Parathyroid adenoma (tissue), 2 donors: ENCODE data around the gene RDH5.

Experiments
- H2AFZ ChIP-seq: fragments of 300-600 bp; sonication (generic); one replicate; pipeline ENCODE4 v1.7.0; 2017; ENCODE audit warnings: antibody characterized with exemption, mild to moderate bottlenecking
- H3K27ac ChIP-seq: fragments of 300-600 bp; sonication (generic); one replicate; pipeline ENCODE4 v1.7.0; 2017
- H3K27me3 ChIP-seq: fragments of 300-600 bp; sonication (generic); one replicate; pipeline ENCODE4 v1.7.0; 2017; ENCODE audit warnings: low read length; ENCODE audit not compliant: control insufficient read depth, insufficient read depth
- H3K36me3 ChIP-seq: fragments of 300-600 bp; sonication (generic); one replicate; pipeline ENCODE4 v1.7.0; 2017; ENCODE audit warnings: low read length; ENCODE audit not compliant: control insufficient read depth, insufficient read depth
- H3K4me1 ChIP-seq: fragments of 300-600 bp; sonication (generic); one replicate; pipeline ENCODE4 v1.7.0; 2017; ENCODE audit warnings: control low read depth
- H3K4me2 ChIP-seq: fragments of 300-600 bp; sonication (generic); one replicate; pipeline ENCODE4 v1.7.0; 2017; ENCODE audit warnings: low read length
- H3K4me3 ChIP-seq: fragments of 300-600 bp; sonication (generic); one replicate; pipeline ENCODE4 v1.7.0; 2017; ENCODE audit warnings: low read depth, low read length
- H3K79me2 ChIP-seq: fragments of 300-600 bp; sonication (generic); one replicate; pipeline ENCODE4 v1.7.0; 2017; ENCODE audit warnings: control low read depth
- H3K9ac ChIP-seq: fragments of 300-600 bp; sonication (generic); one replicate; pipeline ENCODE4 v1.7.0; 2017; ENCODE audit warnings: mild to moderate bottlenecking
- H3K9me3 ChIP-seq: fragments of 300-600 bp; sonication (generic); one replicate; pipeline ENCODE4 v1.7.0; 2017; ENCODE audit warnings: low read length; ENCODE audit not compliant: control insufficient read depth
- TF ChIP-seq, protein P1 (sequence below): fragments of 300-600 bp; sonication (generic); IDR thresholded peaks from one replicate; pipeline ENCODE4 v1.7.0; 2017; ENCODE audit warnings: antibody characterized with exemption, mild to moderate bottlenecking
- donor health status: primary hyperparathyroidism.

RDH5 gene

DNA sequence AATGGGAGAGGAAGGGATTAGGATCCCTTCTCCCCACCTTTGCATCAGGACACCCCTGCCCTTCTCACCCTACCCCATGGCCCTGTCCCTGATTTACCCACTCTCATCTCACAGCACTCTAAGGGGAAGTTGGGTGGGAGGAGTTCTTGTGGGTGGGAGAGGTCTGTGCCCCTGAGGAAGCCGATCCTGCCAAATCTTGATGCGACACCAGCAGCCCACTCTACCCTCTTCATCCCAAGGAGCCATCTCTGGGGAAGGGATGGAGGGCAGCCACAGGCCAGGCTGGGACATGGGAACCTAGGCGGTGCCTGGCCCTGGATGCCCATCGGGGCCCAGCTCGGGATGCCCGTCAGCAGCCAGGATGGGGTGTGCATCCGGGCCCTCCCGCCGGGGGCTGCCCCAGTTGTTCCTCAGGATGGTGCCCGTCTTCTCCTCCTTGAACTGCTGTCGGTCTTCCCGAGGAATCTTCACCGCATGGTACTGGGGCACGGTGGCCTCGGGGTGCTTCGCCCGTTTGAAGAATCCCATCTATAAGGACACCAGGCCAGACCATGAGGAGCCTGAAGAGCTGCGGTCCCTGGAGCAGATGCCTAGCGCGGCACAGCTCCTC, 35.3 kb upstream of the RDH5 start:
- no peaks in the 10 kb centered on the region for H3K36me3 ChIP-seq
- peaks cover 7% of the 10 kb centered on the region for H3K4me1 ChIP-seq
- TF ChIP-seq, protein P1, sequence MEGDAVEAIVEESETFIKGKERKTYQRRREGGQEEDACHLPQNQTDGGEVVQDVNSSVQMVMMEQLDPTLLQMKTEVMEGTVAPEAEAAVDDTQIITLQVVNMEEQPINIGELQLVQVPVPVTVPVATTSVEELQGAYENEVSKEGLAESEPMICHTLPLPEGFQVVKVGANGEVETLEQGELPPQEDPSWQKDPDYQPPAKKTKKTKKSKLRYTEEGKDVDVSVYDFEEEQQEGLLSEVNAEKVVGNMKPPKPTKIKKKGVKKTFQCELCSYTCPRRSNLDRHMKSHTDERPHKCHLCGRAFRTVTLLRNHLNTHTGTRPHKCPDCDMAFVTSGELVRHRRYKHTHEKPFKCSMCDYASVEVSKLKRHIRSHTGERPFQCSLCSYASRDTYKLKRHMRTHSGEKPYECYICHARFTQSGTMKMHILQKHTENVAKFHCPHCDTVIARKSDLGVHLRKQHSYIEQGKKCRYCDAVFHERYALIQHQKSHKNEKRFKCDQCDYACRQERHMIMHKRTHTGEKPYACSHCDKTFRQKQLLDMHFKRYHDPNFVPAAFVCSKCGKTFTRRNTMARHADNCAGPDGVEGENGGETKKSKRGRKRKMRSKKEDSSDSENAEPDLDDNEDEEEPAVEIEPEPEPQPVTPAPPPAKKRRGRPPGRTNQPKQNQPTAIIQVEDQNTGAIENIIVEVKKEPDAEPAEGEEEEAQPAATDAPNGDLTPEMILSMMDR: no peak
- no peaks in the 10 kb centered on the region for H3K79me2 ChIP-seq
- H3K4me3 ChIP-seq: no peak overlapping the region
- no peak overlapping the region for H2AFZ ChIP-seq
- H3K4me2 ChIP-seq: no peak overlapping the region
- no peaks in the 10 kb centered on the region for H3K27me3 ChIP-seq
- no peaks in the 10 kb centered on the region for H3K9me3 ChIP-seq
- H3K27ac ChIP-seq: no peak overlapping the region
- H3K9ac ChIP-seq: no peak overlapping the region

DNA sequence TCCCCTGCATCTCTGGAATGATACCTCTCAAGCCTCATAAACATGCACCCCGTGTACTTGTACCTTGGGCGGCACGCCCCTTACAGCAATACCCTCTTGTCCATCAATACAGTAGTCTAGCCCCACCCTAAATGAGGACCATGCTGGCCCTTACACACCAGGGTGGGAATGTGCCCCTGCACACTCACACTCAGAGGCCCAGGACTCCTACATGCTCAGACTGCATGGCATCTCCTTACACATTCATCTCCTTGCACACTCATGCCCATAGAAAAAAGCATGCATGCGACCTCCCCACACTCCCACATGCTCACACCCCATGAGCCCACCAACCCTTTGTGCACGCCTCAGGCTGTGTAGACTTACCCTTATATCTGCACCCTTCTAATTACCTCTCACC, 34.5 kb upstream of the RDH5 start:
- peaks cover 7% of the 10 kb centered on the region for H3K4me1 ChIP-seq
- TF ChIP-seq, protein P1: no peak
- H3K9me3 ChIP-seq: no peaks in the 10 kb centered on the region
- H3K79me2 ChIP-seq: no peaks in the 10 kb centered on the region
- no peak overlapping the region for H3K9ac ChIP-seq
- H3K27ac ChIP-seq: no peak overlapping the region
- no peaks in the 10 kb centered on the region for H3K27me3 ChIP-seq
- no peak overlapping the region for H3K4me3 ChIP-seq
- no peak overlapping the region for H3K4me2 ChIP-seq
- H2AFZ ChIP-seq: no peak overlapping the region
- H3K36me3 ChIP-seq: no peaks in the 10 kb centered on the region

DNA sequence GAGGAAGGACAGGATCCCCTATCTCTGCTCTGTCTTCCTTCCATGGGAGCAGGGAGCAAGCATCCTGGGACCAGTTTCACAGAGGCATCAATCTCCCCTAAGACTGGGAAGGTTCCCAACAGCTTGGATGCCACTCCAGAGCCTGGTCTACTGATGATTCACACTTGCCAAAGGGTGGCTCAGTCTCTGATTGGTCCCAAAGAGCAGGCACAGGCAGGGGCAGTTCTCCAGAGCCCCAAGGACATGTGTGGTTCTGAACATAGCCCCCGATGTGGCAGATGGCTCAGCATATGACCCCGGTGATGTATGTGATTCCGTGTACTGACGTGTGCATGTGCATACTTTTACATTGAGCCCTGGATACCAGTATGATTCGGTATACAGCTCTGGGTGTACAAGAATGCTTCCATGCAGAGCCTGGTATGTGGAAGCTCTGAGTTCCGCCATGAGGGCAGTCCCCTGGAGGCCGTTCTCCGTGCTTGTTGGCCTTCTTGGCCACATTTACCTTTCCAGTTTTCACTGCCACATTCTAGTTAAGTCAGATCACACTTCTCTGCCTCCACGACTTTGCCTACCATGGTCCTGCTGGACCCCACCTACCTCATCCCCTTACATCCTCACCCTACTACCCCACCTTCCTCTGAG, 33.7 kb upstream of the RDH5 start:
- no peaks in the 10 kb centered on the region for H3K9me3 ChIP-seq
- H3K4me2 ChIP-seq: no peak overlapping the region
- no peaks in the 10 kb centered on the region for H3K27me3 ChIP-seq
- no peak overlapping the region for H3K4me3 ChIP-seq
- no peak overlapping the region for H3K27ac ChIP-seq
- no peak overlapping the region for H2AFZ ChIP-seq
- peaks cover 5% of the 10 kb centered on the region for H3K4me1 ChIP-seq
- H3K9ac ChIP-seq: no peak overlapping the region
- H3K36me3 ChIP-seq: no peaks in the 10 kb centered on the region
- H3K79me2 ChIP-seq: no peaks in the 10 kb centered on the region
- TF ChIP-seq, protein P1: no peak

DNA sequence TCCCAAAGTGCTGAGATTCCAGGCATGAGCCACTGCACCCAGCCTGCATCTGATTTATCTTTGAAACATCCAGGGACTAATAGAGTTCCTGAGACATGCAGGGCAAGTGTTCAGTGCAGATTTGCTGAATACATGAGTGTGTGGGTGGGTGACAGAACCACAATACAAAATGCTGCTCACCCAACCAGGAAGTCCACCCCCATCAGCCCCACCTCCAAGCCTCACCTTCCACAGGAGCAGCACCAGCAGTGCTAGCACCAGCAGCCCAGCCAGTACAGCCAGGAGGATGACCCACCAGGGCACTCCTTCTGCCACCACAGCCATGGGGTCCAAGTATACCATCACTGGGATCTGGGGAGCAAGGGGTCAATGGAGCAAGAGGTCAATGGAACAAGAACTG, 32.4 kb upstream of the RDH5 start:
- no peak overlapping the region for H3K9ac ChIP-seq
- H3K4me2 ChIP-seq: no peak overlapping the region
- no peaks in the 10 kb centered on the region for H3K9me3 ChIP-seq
- H3K27ac ChIP-seq: no peak overlapping the region
- H3K36me3 ChIP-seq: no peaks in the 10 kb centered on the region
- no peak overlapping the region for H3K4me3 ChIP-seq
- H3K27me3 ChIP-seq: no peaks in the 10 kb centered on the region
- H3K4me1 ChIP-seq: no peaks in the 10 kb centered on the region
- TF ChIP-seq, protein P1: no peak
- H2AFZ ChIP-seq: no peak overlapping the region
- H3K79me2 ChIP-seq: no peaks in the 10 kb centered on the region
